ENCODE results near the gene UCHL5. TPM values are rescaled to one million over a fixed set of nuclear protein-coding genes. Genes with fewer than 3 reads are reported as not detected.

Gene UCHL5
- total and polyA plus RNA-seq, 2 donors (not counting 3 experiments of a cell fraction or from before 2014, with no cell fraction given) = 9.8 to 45.6 TPM

- Histone ChIP-seq H3K9me3 (replicated peaks; ENCODE audit: control insufficient read depth, insufficient read depth, low read length) (no peaks in the 10 kb centered on the region), H3K27me3 (ENCODE audit: control insufficient read depth in 2 of 2, insufficient read depth in 2 of 2, low read length in 2 of 2) (no peaks in the 10 kb centered on the region), H3K4me2 (ENCODE audit: insufficient read depth, low read length) (no peak overlapping the region), H3K36me3 (ENCODE audit: control insufficient read depth in 2 of 2, extremely low read depth in 1 of 2, insufficient read depth in 2 of 2, low read length in 2 of 2) (peaks cover 8 to 14% of the 10 kb centered on the region in 2 experiments), H3K79me2 (ENCODE audit: control insufficient read depth, insufficient read depth, low read length) (no peaks in the 10 kb centered on the region), H3K4me3 (replicated peaks in 1 of 3; ENCODE audit: insufficient read depth in 1 of 3, low read depth in 1 of 3, low read length in 3 of 3) (no peak overlapping the region), H3K9ac (replicated peaks; ENCODE audit: extremely low read depth, insufficient read depth, low read length) (no peak overlapping the region), H2AFZ (ENCODE audit: low read depth, low read length) (no peak overlapping the region), H3K27ac (ENCODE audit: insufficient read depth, low read depth, low read length) (no peak overlapping the region), H4K20me1 (replicated peaks; ENCODE audit: control insufficient read depth, extremely low read depth, insufficient read depth, low read length) (no peaks in the 10 kb centered on the region), H3K9me1 (replicated peaks; ENCODE audit: control insufficient read depth, extremely low read depth, insufficient read depth, low read length) (no peaks in the 10 kb centered on the region), H3K4me1 (ENCODE audit: control insufficient read depth, extremely low read depth, insufficient read depth, low read length) (no peaks in the 10 kb centered on the region)
- dilution Hi-C loops (cut with MboI; ENCODE audit: extremely low pct_ligation_motif_present, low sequenced_read_pairs) = no loop called here
- CTCF ChIA-PET = interaction anchor here (1.5 kb wide), 1 partner anchor 18 kb away, joined by 3 read pairs; no protein-coding TSS in a partner anchor
- no peak for FAIRE-seq
- BruUV-seq (replicated peaks) = no TSS peak
- intact Hi-C loops (cut with micrococcal nuclease) = no loop called here
- TF ChIP-seq CTCF (IDR thresholded peaks at IDR 0.05; ENCODE audit: extremely low read depth in 1 of 2, insufficient read depth in 1 of 2, low read depth in 1 of 2, low read length in 2 of 2) = no peak
- TF ChIP-seq POLR2AphosphoS5 (IDR thresholded peaks at IDR 0.05; ENCODE audit: insufficient read depth, low read depth, low read length) = no peak
- no peak for TF ChIP-seq EZH2 (IDR thresholded peaks at IDR 0.05; ENCODE audit: borderline replicate concordance, low read depth, low read length, severe bottlenecking)
- no peak for TF ChIP-seq POLR2A (IDR thresholded peaks at IDR 0.05; ENCODE audit: low read depth, low read length)
- TF ChIP-seq MAX (IDR thresholded peaks at IDR 0.05; ENCODE audit: insufficient read depth, insufficient read length) = no peak
- TF ChIP-seq MYC (IDR thresholded peaks at IDR 0.05; ENCODE audit: low read depth, low read length) = no peak
- no peak for TF ChIP-seq FOS (IDR thresholded peaks at IDR 0.05; ENCODE audit: borderline replicate concordance, insufficient read depth, low read length)
- no peak for TF ChIP-seq GATA2 (IDR thresholded peaks at IDR 0.05; ENCODE audit: insufficient read depth, insufficient read length, low read depth, low read length)
- TF ChIP-seq JUN (IDR thresholded peaks at IDR 0.05; ENCODE audit: borderline replicate concordance, insufficient read depth, insufficient read length, low read depth) = no peak
- DNase-seq (ENCODE audit: low read depth, low spot score) = no peak
- POLR2A ChIA-PET = no interaction called here
Measured at GRCh38 chr1:193083365-193084088, 24.4 kb upstream of the UCHL5 start.

Measured in endothelial cell of umbilical vein (primary cell).